OCI-LY3 (cell line): ENCODE measurements around the gene DNAJB9.

Experiments
- H2AFZ ChIP-seq: fragments of 200-600, 300-600 bp; shearing (Covaris generic); 2 replicates; pipeline ENCODE4 v1.6.0; 2014; ENCODE audit warnings: antibody characterized with exemption, low read depth, low read length
- H3K27ac ChIP-seq: fragments of 200-600, 300-600 bp; sonication (generic); 2 replicates; pipeline ENCODE4 v1.5.1; 2014; ENCODE audit warnings: mild to moderate bottlenecking, low read length, moderate library complexity, mixed read lengths
- H3K27me3 ChIP-seq: fragments of 200-600, 300-600 bp; sonication (generic); 2 replicates; pipeline ENCODE4 v1.6.1; 2014; ENCODE audit warnings: low read depth, low read length, mixed read lengths
- H3K36me3 ChIP-seq: fragments of 200-600, 300-600 bp; sonication (generic); replicated peaks from 2 replicates; pipeline ENCODE3; 2014; ENCODE audit warnings: low read depth, low read length, mixed read lengths
- H3K4me1 ChIP-seq: fragments of 300-600, 200-600 bp; sonication (generic); 2 replicates; pipeline ENCODE4 v1.6.1; 2014; ENCODE audit warnings: low read length, mixed read lengths
- H3K4me2 ChIP-seq: fragments of 200-600, 300-600 bp; sonication (generic); 2 replicates; pipeline ENCODE4 v1.6.1; 2014; ENCODE audit warnings: low read length, mixed read lengths
- H3K4me3 ChIP-seq: fragments of 300-600, 200-600 bp; sonication (generic); 2 replicates; pipeline ENCODE4 v1.5.1; 2014; ENCODE audit warnings: antibody characterized with exemption, mild to moderate bottlenecking, low read length, moderate library complexity
- H3K79me2 ChIP-seq: fragments of 300-600, 200-600 bp; shearing (Covaris generic); 2 replicates; pipeline ENCODE4 v1.6.1; 2014; ENCODE audit warnings: mild to moderate bottlenecking, low read length, mixed read lengths
- H3K9ac ChIP-seq: fragments of 300-600, 200-600 bp; shearing (Covaris generic); 2 replicates; pipeline ENCODE4 v1.6.0; 2014; ENCODE audit warnings: mild to moderate bottlenecking, low read length, moderate library complexity
- H3K9me3 ChIP-seq: fragments of 200-600, 300-600 bp; shearing (Covaris generic); 2 replicates; pipeline ENCODE4 v1.6.1; 2014; ENCODE audit warnings: low read length, mixed read lengths; ENCODE audit not compliant: insufficient read depth
- H4K20me1 ChIP-seq: fragments of 200-600, 300-600 bp; sonication (generic); 2 replicates; pipeline ENCODE4 v1.6.1; 2016; ENCODE audit warnings: low read length, mixed read lengths; ENCODE audit not compliant: insufficient read depth
- CTCF ChIP-seq: fragments of 200-600, 300-600 bp; sonication (generic); IDR thresholded peaks from 2 replicates; pipeline ENCODE4 v1.5.1; 2014; ENCODE audit warnings: antibody characterized with exemption, low read length, low read depth
- EZH2phosphoT487 ChIP-seq: fragments of 200-600 bp; shearing (Covaris generic); IDR thresholded peaks from 2 replicates; pipeline ENCODE4 v1.6.1; 2018; ENCODE audit warnings: antibody characterized with exemption, mixed run types, low read depth

Gene DNAJB9

GRCh38 chr7:108570146-108570755 lies 577 bp downstream of the DNAJB9 start:
- Histone ChIP-seq H4K20me1 (peaks cover 24% of the 10 kb centered on the region; the same call in 1 of the 2 replicates), H3K27me3 (no peaks in the 10 kb centered on the region), H2AFZ (no peak overlapping the region; the same call in 1 of the 2 replicates), H3K4me1 (peaks cover 21% of the 10 kb centered on the region), H3K4me2 (peak overlapping the region; percentile 95), H3K9ac (peak overlapping the region; percentile 91), H3K79me2 (peaks cover 92% of the 10 kb centered on the region), H3K27ac (peak overlapping the region; percentile 79), H3K4me3 (peak overlapping the region; percentile 92), H3K9me3 (no peaks in the 10 kb centered on the region), H3K36me3 (peaks cover 57% of the 10 kb centered on the region)
- TF ChIP-seq EZH2phosphoT487 (no peak), CTCF (no peak)

- no peak overlapping the region for H3K4me2 ChIP-seq
- no peak overlapping the region for H3K4me3 ChIP-seq
- H3K27me3 ChIP-seq, result no peaks in the 10 kb centered on the region
- H3K4me1 ChIP-seq, result peaks cover 21% of the 10 kb centered on the region
- H3K36me3 ChIP-seq, result peaks cover 62% of the 10 kb centered on the region
- no peaks in the 10 kb centered on the region for H3K9me3 ChIP-seq
- TF ChIP-seq CTCF (no peak), EZH2phosphoT487 (no peak)
- H3K9ac ChIP-seq, result no peak overlapping the region
- peaks cover 80% of the 10 kb centered on the region for H3K79me2 ChIP-seq
- H2AFZ ChIP-seq, result no peak overlapping the region
- peaks cover 33% of the 10 kb centered on the region; the same call in 1 of the 2 replicates for H4K20me1 ChIP-seq
- H3K27ac ChIP-seq, result no peak overlapping the region
These were observed 2.8 kb downstream of the DNAJB9 start for GRCh38 chr7:108572480-108572879.

DNA sequence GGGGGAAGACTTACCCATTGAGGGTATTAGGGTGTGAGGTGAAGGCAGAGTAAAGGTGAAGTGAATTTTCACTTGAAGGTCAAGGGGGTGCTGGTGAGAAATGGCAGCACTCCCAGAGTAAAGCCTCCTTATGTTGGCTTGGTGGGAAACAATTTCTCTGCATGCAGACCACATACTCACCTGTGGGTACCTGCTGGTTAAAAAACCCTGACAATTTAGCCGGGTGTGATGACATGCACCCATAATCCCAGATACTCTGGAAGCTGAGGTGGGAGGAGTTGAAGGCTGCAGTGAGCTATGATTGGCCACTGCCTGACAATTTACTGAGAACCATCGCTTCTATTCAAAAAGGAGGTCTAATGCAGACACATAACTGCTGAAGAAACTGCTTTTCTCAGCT lies 5.5 kb downstream of the DNAJB9 start:
- Histone ChIP-seq H3K9ac (no peak overlapping the region), H3K4me2 (no peak overlapping the region), H3K4me1 (peaks cover 10% of the 10 kb centered on the region), H3K36me3 (peaks cover 84% of the 10 kb centered on the region), H3K79me2 (peaks cover 57% of the 10 kb centered on the region), H3K9me3 (no peaks in the 10 kb centered on the region), H3K27ac (no peak overlapping the region), H2AFZ (no peak overlapping the region), H4K20me1 (peaks cover 33% of the 10 kb centered on the region; the same call in 1 of the 2 replicates), H3K4me3 (no peak overlapping the region), H3K27me3 (no peaks in the 10 kb centered on the region)
- TF ChIP-seq EZH2phosphoT487 (no peak), CTCF (no peak)

GRCh38 chr7:108576116-108576515 lies 6.4 kb downstream of the DNAJB9 start:
- Histone ChIP-seq H4K20me1 (peaks cover 27% of the 10 kb centered on the region; the same call in 1 of the 2 replicates), H3K4me1 (peaks cover 8% of the 10 kb centered on the region), H3K4me3 (no peak overlapping the region), H3K27me3 (no peaks in the 10 kb centered on the region), H2AFZ (no peak overlapping the region), H3K27ac (no peak overlapping the region), H3K9ac (no peak overlapping the region), H3K9me3 (no peaks in the 10 kb centered on the region), H3K79me2 (peaks cover 47% of the 10 kb centered on the region), H3K4me2 (no peak overlapping the region), H3K36me3 (peaks cover 88% of the 10 kb centered on the region)
- TF ChIP-seq CTCF (no peak), EZH2phosphoT487 (no peak)
